Epidermal melanocyte (primary cell): Measurements from ENCODE around the gene VKORC1L1.
"Not testable (repeated sequence)": the region's sequence is repeated elsewhere in the genome, so short reads cannot be mapped to it uniquely, and the experiment has no call there.

Experiments used
- DNase-seq: peaks from one replicate; pipeline ENCODE4 v3.0.0; 2011; ENCODE audit warnings: low spot score; ENCODE audit not compliant: insufficient read length

The VKORC1L1 gene

DNA sequence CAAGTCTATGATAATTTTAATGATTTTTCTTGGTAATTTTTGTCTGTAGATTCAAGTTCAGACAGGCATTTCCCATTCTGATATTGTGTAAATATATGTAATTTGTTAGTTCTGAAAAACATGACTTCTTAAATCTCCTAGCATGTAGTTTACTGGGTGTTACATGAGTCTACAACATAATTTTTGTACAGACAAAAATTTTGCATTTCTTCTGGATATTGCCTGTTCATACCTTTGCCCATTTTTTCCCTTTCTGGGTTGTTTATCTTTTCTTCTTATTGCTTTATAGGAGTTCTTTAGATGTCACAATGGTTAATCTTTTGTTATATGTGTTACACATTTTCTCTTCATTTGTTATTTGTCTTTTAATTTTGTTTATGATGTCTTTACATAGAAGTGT lies 12.1 kb downstream of the VKORC1L1 start:
- not testable (repeated sequence) for DNase-seq

DNA sequence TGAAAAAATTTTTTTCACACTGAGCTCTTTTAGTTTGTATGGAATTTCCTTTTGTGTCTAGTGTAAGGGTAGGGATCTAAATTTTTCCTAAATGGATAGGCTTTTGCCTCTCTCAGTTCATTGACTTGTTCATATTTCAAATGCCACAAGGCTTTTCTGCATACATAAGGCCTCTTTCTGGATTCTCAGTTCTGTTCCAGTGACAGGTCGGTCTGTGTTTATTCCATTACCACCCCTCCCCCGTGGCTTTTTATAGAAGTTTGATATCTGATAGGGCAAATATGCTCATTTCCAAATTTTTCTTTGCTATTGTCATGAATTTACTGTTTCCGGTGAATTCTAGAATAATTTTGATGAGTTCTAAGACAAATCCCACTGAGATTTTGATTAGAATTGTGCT lies 12.7 kb downstream of the VKORC1L1 start:
- not testable (repeated sequence) for DNase-seq

DNA sequence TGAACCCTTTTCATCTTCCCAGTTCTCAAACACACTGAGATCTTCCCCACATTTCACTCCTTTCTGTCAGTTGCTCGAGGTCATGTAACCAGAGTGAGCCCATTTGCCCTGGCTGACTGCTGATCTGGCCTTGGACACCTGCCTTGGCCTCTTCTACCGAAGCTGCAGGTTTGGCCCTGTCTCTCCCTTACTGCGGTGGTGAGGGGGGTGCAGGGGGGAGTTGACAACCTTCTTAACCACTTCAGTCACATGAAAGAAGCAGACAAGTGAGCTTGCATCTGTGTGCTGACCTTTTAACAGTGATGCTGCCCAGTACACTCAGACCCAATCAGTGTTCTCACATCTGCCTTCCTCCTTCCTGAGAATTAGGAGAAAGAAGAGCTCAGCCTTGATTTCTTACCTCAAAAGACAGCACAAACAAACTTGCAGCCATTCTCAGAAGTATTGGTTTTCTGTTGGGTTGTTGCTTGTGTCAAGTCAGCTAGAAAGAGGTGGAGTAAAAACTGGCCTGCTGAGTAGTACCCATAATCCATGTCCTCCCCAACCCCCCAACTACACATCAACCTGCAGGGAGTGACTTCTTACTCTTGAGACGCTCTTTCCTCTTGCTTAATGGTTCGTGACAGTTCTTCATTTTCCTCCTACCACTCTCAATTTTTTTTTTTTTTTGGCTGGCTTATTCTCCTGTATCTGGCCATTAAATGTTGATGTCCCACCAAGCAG lies 15.7 kb downstream of the VKORC1L1 start:
- DNase-seq, result not testable (repeated sequence)

DNA sequence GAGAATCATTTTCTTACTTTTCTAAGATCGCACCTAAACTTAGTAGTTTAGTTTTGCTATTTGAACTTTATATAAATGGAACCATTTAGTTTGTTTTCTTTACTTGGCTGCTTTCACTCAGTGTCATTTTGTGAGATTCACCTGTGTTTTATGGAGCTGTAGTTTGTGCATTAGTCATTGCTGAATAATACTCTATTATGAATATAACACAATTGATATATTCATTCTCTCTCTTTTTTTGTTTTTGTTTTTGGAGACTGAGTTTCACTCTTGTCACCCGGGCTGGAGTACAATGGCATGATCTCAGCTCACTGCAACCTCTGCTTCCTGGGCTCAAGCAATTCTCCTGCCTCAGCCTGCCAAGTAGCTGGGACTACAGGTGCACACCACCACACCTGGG lies 16.8 kb downstream of the VKORC1L1 start:
- not testable (repeated sequence) for DNase-seq

DNA sequence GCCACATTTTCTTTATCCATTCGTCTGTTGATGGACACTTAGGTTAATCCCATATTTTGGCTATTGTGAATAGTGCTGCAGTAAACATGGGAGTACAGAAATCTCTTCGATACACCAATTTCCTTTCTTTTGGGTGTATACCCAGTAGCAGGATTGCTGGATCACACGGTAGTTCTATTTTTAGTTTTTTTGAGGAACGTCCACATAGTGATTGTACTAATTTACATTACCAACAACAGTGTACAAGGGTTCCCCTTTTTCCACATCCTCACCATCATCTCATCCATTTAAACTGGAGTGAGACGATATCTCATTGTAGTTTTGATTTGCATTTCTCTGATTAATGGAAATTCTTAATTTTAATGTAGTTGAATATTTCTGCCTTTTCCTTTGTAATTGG lies 19.3 kb downstream of the VKORC1L1 start:
- no peak for DNase-seq

DNA sequence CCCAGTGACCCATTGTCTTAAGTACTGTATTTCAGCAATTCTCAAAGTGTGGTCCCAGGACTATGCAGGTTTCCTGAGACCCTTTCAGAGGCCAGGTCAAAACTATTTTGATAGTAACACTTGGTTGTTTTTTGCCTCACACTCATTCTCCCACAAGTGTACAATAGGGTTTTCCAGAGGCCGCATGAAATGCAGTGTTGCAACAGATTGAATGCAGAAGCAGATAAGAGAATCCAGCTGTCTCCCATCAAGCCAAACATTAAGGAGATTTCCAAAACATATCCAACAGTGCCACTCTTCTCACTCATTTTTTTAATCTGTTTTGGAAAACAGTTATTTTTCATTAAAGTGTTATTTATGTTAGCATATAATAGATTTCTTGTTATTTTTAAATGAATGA lies 20.0 kb downstream of the VKORC1L1 start:
- DNase-seq, result no peak

DNA sequence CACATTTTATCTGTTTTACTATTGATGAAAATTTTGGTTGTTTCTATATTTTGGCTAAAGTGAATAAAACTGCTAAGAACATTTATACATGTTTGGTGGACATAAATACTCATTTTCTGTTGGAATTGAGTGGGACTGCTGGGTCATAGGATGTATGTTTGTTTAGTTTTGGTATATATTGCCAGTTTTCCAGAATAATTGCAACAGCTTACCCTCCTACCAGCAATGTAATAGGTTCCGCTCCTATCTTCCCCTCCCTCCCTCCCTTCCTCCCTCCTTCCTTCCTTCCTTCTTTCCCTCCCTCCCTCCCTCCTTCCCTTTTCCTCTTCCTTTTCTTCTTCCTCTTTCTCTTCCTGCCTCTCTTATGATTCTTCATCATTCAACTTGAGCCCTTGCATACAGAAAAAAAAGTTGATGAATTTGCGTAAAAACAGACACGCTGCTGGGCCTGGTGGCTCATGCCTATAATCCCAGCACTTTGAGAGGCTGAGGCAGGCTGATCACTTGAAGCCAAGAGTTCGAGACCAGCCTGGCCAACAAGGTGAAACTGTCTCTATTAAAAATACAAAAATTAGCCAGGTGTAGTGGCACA lies 23.5 kb downstream of the VKORC1L1 start:
- DNase-seq, result no peak

DNA sequence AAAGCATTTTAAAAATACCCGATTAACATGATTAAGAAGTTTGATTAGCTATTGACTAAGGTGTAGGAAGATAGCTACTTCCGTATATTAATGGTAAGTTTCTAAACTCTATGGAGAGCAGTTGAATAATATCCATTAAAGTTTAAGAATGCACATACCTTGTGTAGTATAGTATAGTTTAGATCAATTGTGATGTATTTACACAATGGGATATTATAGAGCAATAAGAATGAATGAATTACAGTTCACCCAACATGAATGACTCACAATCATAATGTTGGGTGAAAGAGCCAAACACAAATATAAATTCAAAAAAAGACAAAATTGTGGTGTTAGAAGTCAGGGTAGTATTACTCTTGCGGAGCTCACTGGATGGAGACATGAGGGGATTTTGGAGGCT lies 24.4 kb downstream of the VKORC1L1 start:
- not testable (repeated sequence) for DNase-seq

DNA sequence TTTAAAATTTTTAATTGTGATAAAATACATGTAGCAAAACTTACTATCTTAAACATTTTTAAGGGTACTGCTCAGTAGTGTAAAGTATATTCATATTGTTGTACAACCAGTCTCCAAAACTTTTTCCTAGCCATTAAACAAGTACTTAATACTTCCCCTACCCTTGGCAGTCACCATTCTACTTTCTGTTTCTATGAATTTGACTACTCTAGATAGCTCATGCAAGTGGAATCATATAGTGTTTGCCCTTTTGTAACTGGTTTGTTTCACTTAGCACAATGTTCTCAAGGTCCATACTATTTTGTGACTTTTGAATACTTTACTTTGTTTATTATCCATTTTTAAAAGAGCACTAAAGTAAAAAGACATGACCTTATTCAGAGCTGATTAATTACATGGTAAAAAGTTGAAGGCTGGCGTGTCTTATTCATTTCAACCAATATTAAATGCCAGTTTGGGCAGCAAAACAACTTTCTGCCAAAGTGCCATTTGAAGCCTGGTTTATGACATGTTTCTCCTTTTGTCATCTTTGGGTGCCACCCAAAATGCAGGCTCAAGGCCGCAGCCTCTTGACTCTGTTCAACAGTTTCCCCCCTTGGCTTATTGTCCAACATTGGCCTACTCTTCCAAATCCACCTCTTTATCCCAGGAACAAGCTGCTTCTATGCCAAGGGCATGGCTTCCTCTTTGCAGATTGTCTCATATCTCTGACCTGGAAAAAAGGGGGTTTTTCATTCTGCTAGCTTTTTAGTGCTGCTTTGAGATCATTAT lies 26.0 kb downstream of the VKORC1L1 start:
- not testable (repeated sequence) for DNase-seq

DNA sequence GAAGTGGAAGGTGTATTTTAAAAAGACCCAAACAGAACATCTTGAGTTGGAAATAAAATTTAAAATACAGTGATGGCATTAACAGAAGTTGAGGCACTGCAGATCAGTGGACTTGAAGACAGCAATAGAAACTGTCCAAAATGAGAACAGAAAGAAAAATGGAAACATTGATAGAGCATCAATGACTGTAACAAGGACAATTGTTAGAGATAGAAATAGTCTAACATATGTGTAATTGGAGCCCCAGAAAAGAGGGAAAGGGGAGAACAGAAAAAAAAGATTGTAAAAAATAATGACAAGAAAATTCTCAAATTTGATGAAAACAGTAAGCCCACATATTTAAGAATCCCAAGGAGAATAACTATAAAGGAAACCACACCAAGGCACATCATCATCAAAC lies 29.4 kb downstream of the VKORC1L1 start:
- DNase-seq, result no peak

DNA sequence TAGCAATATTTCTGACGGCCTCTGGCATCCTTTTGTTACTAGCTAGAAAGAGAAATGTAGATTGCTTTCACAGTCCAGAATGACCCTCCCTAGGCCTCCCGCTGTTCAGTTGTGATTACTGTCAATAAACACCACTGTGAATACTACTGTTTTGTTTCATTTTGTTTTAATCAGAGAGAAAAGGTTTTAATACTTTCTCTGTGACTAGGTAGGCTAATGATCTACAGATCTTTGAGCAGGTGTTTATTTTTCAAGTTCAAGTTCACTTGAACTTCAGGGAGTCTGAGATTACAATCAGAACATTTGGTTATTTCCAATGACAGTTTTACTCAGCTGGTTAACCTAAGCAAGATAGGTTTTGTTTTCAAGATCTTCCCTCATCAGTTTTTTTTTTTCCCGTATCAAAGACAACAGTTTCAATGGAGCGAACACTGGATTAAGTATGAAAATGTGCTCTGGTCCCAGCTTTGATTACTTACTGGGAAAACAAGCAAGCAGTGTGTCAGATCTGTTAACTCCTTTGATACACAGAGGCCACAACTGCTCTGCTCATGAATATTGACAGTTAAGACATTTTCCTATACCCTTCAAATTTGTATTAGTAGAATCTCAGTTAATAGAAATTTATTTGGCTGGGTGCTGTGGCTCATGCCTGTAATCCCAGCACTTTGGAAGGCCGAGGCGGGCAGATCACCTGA lies 34.8 kb downstream of the VKORC1L1 start:
- no peak for DNase-seq

DNA sequence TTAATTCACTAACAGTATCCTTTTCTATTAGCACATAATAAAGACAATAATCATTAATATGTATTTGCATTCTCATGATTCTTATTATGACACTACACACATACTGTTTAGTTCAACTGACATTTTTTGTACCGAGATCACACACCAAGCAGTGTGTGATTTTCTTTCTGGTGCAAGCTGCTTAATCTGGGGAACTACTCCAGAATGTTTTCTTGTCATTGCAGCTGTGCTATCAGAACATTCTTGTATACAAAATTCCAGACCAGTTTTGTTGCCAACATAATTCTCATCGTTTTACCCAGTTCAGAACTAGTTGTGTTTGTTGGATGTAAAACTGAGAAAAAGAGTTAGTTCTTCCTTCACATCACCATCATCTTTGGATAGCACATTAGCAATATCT lies 37.4 kb downstream of the VKORC1L1 start:
- DNase-seq, result no peak

DNA sequence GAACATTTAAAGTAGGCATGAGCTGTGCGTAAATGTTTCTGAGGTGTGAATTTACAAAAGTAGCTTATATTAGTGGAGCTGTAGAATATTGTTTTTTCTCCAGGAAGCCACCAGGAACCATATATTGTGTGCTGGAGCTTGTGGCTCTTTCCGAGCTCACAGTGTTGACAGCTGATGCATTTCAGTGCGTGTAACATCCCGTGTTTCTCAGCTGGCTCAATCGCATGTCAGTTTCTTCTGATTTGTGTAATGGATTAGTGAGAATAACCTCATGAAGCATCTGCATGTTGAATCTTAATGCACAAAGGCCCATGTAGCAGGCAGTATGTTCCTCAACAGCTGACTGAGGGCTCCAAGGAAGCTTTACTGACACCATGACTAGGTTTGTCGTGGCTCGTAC lies 39.4 kb downstream of the VKORC1L1 start:
- DNase-seq, result no peak

DNA sequence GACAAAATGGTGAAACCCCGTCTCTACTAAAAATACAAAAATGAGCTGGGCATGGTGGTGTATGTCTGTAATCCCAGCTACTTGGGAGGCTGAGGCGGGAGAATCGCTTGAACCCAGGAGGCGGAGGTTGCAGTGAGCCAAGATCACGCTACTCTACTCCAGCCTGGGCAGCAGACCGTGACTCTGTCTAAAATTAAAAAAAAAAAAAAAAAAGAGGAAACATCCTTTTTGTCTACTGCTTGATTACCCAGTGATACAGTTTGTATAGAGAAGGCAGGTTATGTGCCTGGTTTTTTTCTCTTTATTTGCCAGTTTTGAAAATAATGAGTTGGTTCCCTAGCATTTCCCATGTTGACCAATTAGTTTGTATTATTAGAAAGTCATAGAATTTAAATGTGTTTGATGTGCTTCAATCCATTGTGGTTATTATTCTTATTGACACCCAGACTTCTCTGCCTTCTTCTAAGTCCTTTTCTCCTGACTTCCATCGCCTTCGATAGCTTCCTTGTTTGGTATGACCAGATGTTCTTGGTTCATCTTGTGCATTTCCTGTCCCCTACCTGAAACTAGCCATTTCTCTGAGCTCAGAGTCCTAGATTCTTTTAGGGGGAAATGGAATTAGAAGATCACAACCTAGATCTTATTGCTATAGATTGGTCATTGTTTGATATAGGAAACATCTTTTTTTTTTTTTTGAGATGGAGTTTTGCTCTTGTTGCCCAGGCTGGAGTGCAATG lies 43.2 kb downstream of the VKORC1L1 start:
- no peak for DNase-seq

DNA sequence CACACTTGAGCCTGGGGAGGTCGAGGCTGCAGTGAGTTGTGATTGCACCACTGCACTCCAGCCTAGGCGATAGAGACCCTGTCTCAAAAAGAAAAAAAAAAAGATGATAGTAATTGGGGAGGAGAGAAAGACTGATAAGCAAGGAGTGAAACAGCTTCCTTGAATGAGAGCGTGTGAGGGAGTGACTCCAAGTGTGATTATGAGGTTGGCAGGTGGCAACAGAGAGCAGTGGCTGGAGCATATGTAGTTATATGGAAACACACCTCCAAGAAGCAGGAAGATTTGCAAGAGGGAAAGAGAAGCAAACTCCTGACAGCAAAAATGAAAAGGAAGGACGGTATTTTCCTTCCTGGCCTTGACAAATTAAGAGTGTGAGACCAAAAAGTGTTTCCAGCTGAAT lies 50.4 kb downstream of the VKORC1L1 start:
- DNase-seq, result no peak

DNA sequence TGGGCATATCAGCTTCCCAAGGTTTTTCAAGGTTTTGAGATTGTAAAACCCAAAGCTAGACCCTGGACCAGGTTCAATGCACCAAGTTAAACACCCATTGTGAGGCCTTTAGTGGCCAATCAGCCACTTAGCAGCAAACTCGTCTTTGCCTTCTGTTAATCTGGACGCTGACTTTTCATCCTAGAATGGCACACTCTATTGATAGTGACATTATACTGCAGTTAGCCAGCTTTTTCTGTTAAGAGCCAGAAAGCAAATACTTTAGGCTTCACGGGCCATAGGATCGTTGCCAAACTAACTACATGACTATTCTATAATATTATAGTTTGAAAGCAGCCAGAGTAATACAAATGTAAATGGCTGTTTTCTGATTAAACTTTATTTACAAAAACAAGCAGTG lies 51.3 kb downstream of the VKORC1L1 start:
- no peak for DNase-seq

DNA sequence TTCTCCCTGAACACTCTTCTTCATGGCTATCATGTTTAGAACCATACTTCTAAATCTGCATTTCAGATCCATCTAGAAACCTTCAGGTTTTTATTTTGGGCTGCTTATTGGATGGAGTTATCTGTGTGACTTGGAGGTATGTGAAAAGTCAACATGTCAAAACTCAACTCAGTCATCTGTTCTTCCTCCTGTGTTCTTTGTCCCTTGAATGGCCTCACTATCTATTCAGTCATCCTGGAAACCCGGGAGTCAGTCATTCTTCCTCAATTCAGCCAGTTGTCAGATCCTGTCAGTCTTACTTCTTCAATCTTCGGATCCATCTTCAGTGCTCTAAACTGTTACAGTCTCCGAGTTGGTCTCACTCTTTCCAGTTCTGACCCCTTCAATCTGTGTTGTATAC lies 52.2 kb downstream of the VKORC1L1 start:
- DNase-seq, result no peak

DNA sequence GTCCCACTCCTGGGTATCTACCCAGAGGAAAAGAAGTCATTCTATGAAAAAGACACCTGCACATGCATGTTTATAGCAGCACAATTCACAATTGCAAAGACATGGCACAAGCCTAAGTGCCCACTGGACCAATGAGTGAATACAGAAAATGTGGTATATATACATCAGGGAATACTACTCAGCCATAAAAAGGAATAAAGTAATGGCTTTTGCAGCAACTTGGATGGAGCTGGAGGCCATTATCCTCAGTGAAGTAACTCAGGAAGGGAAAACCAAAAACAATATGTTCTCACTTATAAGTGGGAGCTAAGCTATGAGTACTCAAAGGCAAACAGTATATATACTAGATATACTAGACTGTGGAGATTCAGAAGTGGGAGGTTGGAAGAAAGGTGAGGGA lies 53.7 kb downstream of the VKORC1L1 start:
- no peak for DNase-seq

DNA sequence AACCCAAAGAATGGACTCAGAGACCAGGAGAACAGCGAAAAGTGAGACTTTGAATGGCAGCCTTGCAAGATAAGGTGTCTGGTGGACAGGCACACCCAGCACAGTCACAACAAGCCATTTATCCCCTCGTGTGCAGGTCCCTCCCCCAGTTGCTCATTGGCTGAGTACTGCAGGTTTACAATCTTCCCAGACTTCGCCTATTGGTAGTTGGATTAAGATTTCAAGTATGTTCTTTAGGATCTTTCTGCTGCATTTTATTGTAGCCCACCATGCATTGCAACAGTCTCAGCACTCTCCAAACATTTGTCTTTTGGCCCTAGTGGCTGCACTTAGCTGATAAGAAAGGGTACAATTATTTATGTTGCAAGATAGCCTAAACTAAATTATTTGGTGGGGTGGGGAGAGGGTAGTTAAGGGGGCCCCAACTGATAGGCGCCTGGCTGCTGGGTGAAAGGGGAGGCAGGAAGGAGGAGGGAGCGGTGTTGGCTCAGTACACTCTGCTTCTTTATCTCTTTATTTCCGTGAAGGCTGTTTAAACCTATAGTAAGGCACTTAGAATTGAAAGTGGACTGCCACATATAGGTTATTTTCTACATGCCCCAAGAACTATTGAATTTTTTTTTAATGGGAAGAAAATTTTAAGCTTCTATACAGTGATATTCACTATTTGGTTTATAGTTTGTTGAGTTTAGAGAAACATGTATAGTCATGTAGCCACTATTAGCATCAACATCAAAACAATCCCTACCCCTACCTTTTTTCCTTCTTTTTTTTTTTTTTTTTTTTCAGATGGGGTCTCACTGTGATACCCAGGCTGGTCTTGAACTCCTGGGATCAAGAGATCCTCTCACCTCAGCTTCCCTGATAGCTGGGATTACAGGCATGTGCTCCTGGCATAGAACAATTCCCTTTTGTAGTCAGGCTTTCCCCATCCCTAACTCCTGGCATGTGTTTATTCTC lies 54.9 kb downstream of the VKORC1L1 start:
- DNase-seq, result no peak

DNA sequence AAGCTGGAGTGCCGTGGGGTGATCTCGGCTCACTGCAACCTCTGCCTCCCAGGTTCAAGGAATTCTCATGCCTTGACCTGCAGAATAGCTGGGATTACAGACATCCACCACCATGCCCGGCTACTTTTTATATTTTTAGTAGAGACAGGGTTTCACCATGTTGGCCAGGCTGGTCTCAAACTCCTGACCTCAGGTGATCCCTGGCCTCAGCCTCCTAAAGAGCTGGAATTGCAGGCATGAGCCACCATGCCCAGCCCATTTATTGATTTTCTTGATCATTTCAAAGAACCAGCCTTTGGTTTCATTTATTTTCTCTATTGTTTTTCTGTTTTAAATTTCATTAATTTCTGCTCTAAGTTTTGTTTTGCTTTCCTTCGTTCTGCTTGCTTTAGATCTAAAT lies 58.8 kb downstream of the VKORC1L1 start:
- no peak for DNase-seq
